Measurements from ENCODE around the gene ARHGAP24. TPM values are rescaled to one million over a fixed set of nuclear protein-coding genes. Genes with fewer than 3 reads are reported as not detected.

The ARHGAP24 gene
- total RNA-seq, 1 experiment from 2014 or later, result 1.3 TPM

GRCh38 chr4:85772470-85772869 lies 297.5 kb downstream of the ARHGAP24 start:
- no peak overlapping the region for H3K4me2 ChIP-seq (ENCODE audit: low read length)
- CTCF ChIA-PET, result interaction anchor here (0.9 kb wide), 2 partner anchors 24 to 25 kb away, joined by 3 read pairs; no protein-coding TSS in a partner anchor
- no peak overlapping the region for H3K4me3 ChIP-seq (replicated peaks in 1 of 2; ENCODE audit: low read depth in 1 of 2, low read length in 2 of 2)
- no peaks in the 10 kb centered on the region for H3K36me3 ChIP-seq (ENCODE audit: control insufficient read depth in 1 of 2, insufficient read depth in 2 of 2, low read length in 2 of 2)
- H3K9me3 ChIP-seq (ENCODE audit: control insufficient read depth in 1 of 2, insufficient read depth in 1 of 2, low read depth in 1 of 2, low read length in 2 of 2), result no peaks in the 10 kb centered on the region
- no peaks in the 10 kb centered on the region for H3K79me2 ChIP-seq (ENCODE audit: insufficient read depth, low read length)
- no peak for DNase-seq (ENCODE audit: low read depth, low spot score)
- H3K9me2 ChIP-seq (ENCODE audit: insufficient read depth), result 0 out of 2 replicates have a peak, but pooled peaks cover 3% of the 10 kb centered on the region
- TF ChIP-seq ELF1 (IDR thresholded peaks at IDR 0.05; ENCODE audit: borderline replicate concordance, low read depth), result no peak
- no peak for TF ChIP-seq YY1 (IDR thresholded peaks at IDR 0.05; ENCODE audit: extremely low read depth, insufficient replicate concordance, low read depth, low read length)
- no peak for TF ChIP-seq JUND (IDR thresholded peaks at IDR 0.05)
- no peak for TF ChIP-seq REST (IDR thresholded peaks at IDR 0.05; ENCODE audit: low read depth)
- TF ChIP-seq SIN3A (IDR thresholded peaks at IDR 0.05; ENCODE audit: low read depth), result no peak
- TF ChIP-seq EGR1 (IDR thresholded peaks at IDR 0.05; ENCODE audit: low read depth), result no peak
- H4K20me1 ChIP-seq (ENCODE audit: insufficient read depth), result no peaks in the 10 kb centered on the region
- no peaks in the 10 kb centered on the region for H3K27me3 ChIP-seq (ENCODE audit: insufficient read depth, low read length)
- H3K27ac ChIP-seq (ENCODE audit: low read depth, low read length), result no peak overlapping the region
- intact Hi-C loops (cut with micrococcal nuclease), result no loop called here
- H2AFZ ChIP-seq (ENCODE audit: low read depth, low read length, poor library complexity, severe bottlenecking), result no peak overlapping the region
- no peak overlapping the region for H3K9ac ChIP-seq (ENCODE audit: low read length)
- POLR2A ChIA-PET, result no interaction called here
- no TSS peak for BruUV-seq (replicated peaks)
- no peak for ATAC-seq
- peaks cover 0 to 10% of the 10 kb centered on the region in 2 experiments; a peak in 1 of 4 replicates for H3K4me1 ChIP-seq (ENCODE audit: control insufficient read depth in 1 of 2, insufficient read depth in 2 of 2, low read length in 2 of 2)
- RAD21 ChIA-PET (ENCODE audit: low non-redundant PET in 1 of 2, low total read pairs in 2 of 2, uncharacterized antibody in 2 of 2, unreplicated experiment in 2 of 2), result no interaction called here

GRCh38 chr4:85773372-85773771 lies 298.4 kb downstream of the ARHGAP24 start:
- CTCF ChIA-PET, result interaction anchor here (1.3 kb wide), 1 partner anchor 24 kb away, joined by 3 read pairs; no protein-coding TSS in a partner anchor
- Histone ChIP-seq H3K36me3 (ENCODE audit: control insufficient read depth in 1 of 2, insufficient read depth in 2 of 2, low read length in 2 of 2) (no peaks in the 10 kb centered on the region), H3K27me3 (ENCODE audit: insufficient read depth, low read length) (no peaks in the 10 kb centered on the region), H4K20me1 (ENCODE audit: insufficient read depth) (no peaks in the 10 kb centered on the region), H3K9me2 (ENCODE audit: insufficient read depth) (0 out of 2 replicates have a peak, but pooled peaks cover 3% of the 10 kb centered on the region), H3K4me2 (ENCODE audit: low read length) (no peak overlapping the region), H2AFZ (ENCODE audit: low read depth, low read length, poor library complexity, severe bottlenecking) (no peak overlapping the region), H3K27ac (ENCODE audit: low read depth, low read length) (no peak overlapping the region), H3K9ac (ENCODE audit: low read length) (no peak overlapping the region), H3K9me3 (ENCODE audit: control insufficient read depth in 1 of 2, insufficient read depth in 1 of 2, low read depth in 1 of 2, low read length in 2 of 2) (no peaks in the 10 kb centered on the region), H3K79me2 (ENCODE audit: insufficient read depth, low read length) (no peaks in the 10 kb centered on the region), H3K4me1 (ENCODE audit: control insufficient read depth in 1 of 2, insufficient read depth in 2 of 2, low read length in 2 of 2) (peaks cover 0 to 10% of the 10 kb centered on the region in 2 experiments; a peak in 1 of 4 replicates), H3K4me3 (replicated peaks in 1 of 2; ENCODE audit: low read depth in 1 of 2, low read length in 2 of 2) (no peak overlapping the region)
- DNase-seq (ENCODE audit: low read depth, low spot score) (no peak), ATAC-seq (no peak)
- BruUV-seq (replicated peaks), result no TSS peak
- no peak for TF ChIP-seq SRF (IDR thresholded peaks at IDR 0.05; ENCODE audit: low read depth)
- TF ChIP-seq CBX3 (IDR thresholded peaks at IDR 0.05; ENCODE audit: low read depth), result no peak
- POLR2A ChIA-PET, result no interaction called here
- intact Hi-C loops (cut with micrococcal nuclease), result no loop called here
- RAD21 ChIA-PET (ENCODE audit: low non-redundant PET in 1 of 2, low total read pairs in 2 of 2, uncharacterized antibody in 2 of 2, unreplicated experiment in 2 of 2), result no interaction called here
